ENCODE data around the gene ELAPOR1.
A peak's percentile ranks its signal among the peaks of the same experiment; 100 is the strongest.

The ELAPOR1 gene

GRCh38 chr1:109109906-109110305, 4.0 kb upstream of the ELAPOR1 start:
- TF ChIP-seq CEBPB (IDR thresholded peaks at IDR 0.05) (no peak), EP300 (IDR thresholded peaks at IDR 0.05; ENCODE audit: borderline replicate concordance) (no peak), YY1 (IDR thresholded peaks at IDR 0.05; ENCODE audit: low read depth) (no peak), TAF1 (IDR thresholded peaks at IDR 0.05; ENCODE audit: low read depth) (no peak), REST (IDR thresholded peaks at IDR 0.05; ENCODE audit: low read depth) (no peak), EGR1 (IDR thresholded peaks at IDR 0.05) (no peak)
- TF ChIP-seq, protein P1, sequence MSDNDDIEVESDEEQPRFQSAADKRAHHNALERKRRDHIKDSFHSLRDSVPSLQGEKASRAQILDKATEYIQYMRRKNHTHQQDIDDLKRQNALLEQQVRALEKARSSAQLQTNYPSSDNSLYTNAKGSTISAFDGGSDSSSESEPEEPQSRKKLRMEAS (IDR thresholded peaks at IDR 0.05), result no peak

DNA sequence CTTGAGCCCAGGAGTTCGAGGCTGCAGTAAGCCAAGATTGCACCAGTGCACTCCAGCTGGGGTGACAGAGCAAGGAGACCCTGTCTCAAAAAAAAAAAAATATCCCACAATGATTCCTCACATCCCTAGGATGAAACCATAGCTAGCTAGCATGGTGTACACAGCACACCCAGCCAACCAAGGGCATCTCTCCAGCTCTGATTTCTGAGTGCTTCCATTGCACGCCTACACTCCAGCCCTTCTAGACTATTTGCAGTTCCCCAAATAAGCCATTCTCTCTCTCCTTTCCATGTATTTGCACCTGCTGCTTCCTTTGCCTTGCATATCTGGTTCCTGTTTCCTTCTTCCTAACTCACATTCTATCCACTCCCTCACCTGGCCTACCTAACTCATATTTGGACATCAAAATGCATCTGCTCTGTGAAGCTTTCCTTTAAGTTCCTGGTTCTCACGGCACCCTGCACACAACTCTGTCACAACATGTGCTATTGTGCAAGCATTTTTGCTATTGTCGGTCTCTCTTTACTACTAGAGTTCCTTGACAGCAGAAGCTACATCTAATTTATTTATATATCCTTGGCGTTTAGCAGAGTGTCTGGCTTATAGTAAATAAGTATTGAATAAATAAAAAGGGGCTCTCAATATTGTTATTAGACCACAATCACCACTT, 2.4 kb upstream of the ELAPOR1 start:
- TF ChIP-seq CEBPB (IDR thresholded peaks at IDR 0.05), result no peak
- TF ChIP-seq NFIC (IDR thresholded peaks at IDR 0.05), result no peak
- no peak for TF ChIP-seq REST (IDR thresholded peaks at IDR 0.05; ENCODE audit: low read depth)
- no peak for TF ChIP-seq CREB1 (IDR thresholded peaks at IDR 0.05; ENCODE audit: low read depth)
- no peak for TF ChIP-seq EP300 (IDR thresholded peaks at IDR 0.05; ENCODE audit: borderline replicate concordance)
- no peak for TF ChIP-seq TEAD4 (IDR thresholded peaks at IDR 0.05)
- TF ChIP-seq YY1 (IDR thresholded peaks at IDR 0.05; ENCODE audit: low read depth), result no peak
- TF ChIP-seq EGR1 (IDR thresholded peaks at IDR 0.05), result no peak

GRCh38 chr1:109112056-109112651, 1.8 kb upstream of the ELAPOR1 start:
- TF ChIP-seq EGR1 (IDR thresholded peaks at IDR 0.05) (no peak), CEBPB (IDR thresholded peaks at IDR 0.05) (no peak), RAD21 (IDR thresholded peaks at IDR 0.05; ENCODE audit: low read depth) (no peak; the same call in 1 of the 2 replicates), CREB1 (IDR thresholded peaks at IDR 0.05; ENCODE audit: low read depth) (no peak), EP300 (IDR thresholded peaks at IDR 0.05; ENCODE audit: borderline replicate concordance) (no peak), TEAD4 (IDR thresholded peaks at IDR 0.05) (no peak), USF1 (IDR thresholded peaks at IDR 0.05) (no peak), REST (IDR thresholded peaks at IDR 0.05; ENCODE audit: low read depth) (no peak), FOXM1 (IDR thresholded peaks at IDR 0.05; ENCODE audit: borderline replicate concordance, low read depth) (no peak), NFIC (IDR thresholded peaks at IDR 0.05) (no peak), TCF12 (IDR thresholded peaks at IDR 0.05; ENCODE audit: low read depth) (no peak)
- TF ChIP-seq, protein P1 (IDR thresholded peaks at IDR 0.05), result no peak

GRCh38 chr1:109112652-109113285, 1.1 kb upstream of the ELAPOR1 start:
- TF ChIP-seq TEAD4 (IDR thresholded peaks at IDR 0.05) (peak; percentile 81), RAD21 (IDR thresholded peaks at IDR 0.05; ENCODE audit: low read depth) (peak; percentile 79), FOXM1 (IDR thresholded peaks at IDR 0.05; ENCODE audit: borderline replicate concordance, low read depth) (0 out of 2 replicates have a peak, but pooled peaks have one; percentile 15), REST (IDR thresholded peaks at IDR 0.05; ENCODE audit: low read depth) (no peak), NFIC (IDR thresholded peaks at IDR 0.05) (no peak), TCF12 (IDR thresholded peaks at IDR 0.05; ENCODE audit: low read depth) (0 out of 2 replicates have a peak, but pooled peaks have one; percentile 32), CEBPB (IDR thresholded peaks at IDR 0.05) (no peak)
- TF ChIP-seq, protein P1 (IDR thresholded peaks at IDR 0.05), result peak; percentile 16; the same call in 1 of the 2 replicates
